ENCODE data around the gene MYOD1. TPM values are rescaled to one million over a fixed set of nuclear protein-coding genes. Genes with fewer than 3 reads are reported as not detected.

MYOD1 gene
- polyA plus RNA-seq, 1 experiment = not detected

GRCh38 chr11:17770917-17771316, 51.5 kb downstream of the MYOD1 start:
- H3K27ac ChIP-seq (ENCODE audit: low read depth, low read length) = no peak overlapping the region
- CTCF ChIA-PET = interaction anchor here (1.0 to 4.5 kb wide), 8 partner anchors 36 to 216 kb away, joined by 3 to 38 read pairs (median 6); partner anchors contain the start of gene KCNC1
- peaks cover 6% of the 10 kb centered on the region for H3K27me3 ChIP-seq (ENCODE audit: control insufficient read depth, insufficient read depth, low read length)
- H3K9me3 ChIP-seq (ENCODE audit: control insufficient read depth, insufficient read depth, low read length) = peaks cover 5% of the 10 kb centered on the region; the same call in 1 of the 2 replicates
- TF ChIP-seq CTCF (IDR thresholded peaks at IDR 0.05; ENCODE audit: low read depth, low read length) = peak; percentile 50
- DNase-seq (ENCODE audit: low read depth, low spot score) = no peak
- POLR2A ChIA-PET = no interaction called here
- no peak overlapping the region for H3K4me3 ChIP-seq (ENCODE audit: low read depth, low read length)

- ChIA-PET CTCF (interaction anchor here (1.0 to 4.5 kb wide), 6 partner anchors 40 to 215 kb away, joined by 3 to 38 read pairs (median 6); no protein-coding TSS in a partner anchor), POLR2A (no interaction called here)
- TF ChIP-seq CTCF (IDR thresholded peaks at IDR 0.05; ENCODE audit: low read depth, low read length) = no peak
- no peak overlapping the region for H3K27ac ChIP-seq (ENCODE audit: low read depth, low read length)
- DNase-seq (ENCODE audit: low read depth, low spot score) = no peak
- peaks cover 5% of the 10 kb centered on the region; the same call in 1 of the 2 replicates for H3K9me3 ChIP-seq (ENCODE audit: control insufficient read depth, insufficient read depth, low read length)
- H3K27me3 ChIP-seq (ENCODE audit: control insufficient read depth, insufficient read depth, low read length) = peaks cover 6% of the 10 kb centered on the region
- no peak overlapping the region for H3K4me3 ChIP-seq (ENCODE audit: low read depth, low read length)
These were observed 52.0 kb downstream of the MYOD1 start for GRCh38 chr11:17771415-17771814.

Other genes with a start within 250 kb of the MYOD1 start
- gene ABCC8, start 242.7 kb upstream of the MYOD1 start, polyA plus RNA-seq (2011; rRNA removed) = not detected in 2 replicates
- gene USH1C, start 175.2 kb upstream of the MYOD1 start, polyA plus RNA-seq (2011; rRNA removed) = not detected in 2 replicates
- gene OTOG, start 172.3 kb upstream of the MYOD1 start, polyA plus RNA-seq (2011; rRNA removed) = not detected in 2 replicates
- 0.04 TPM in 1 of 2 replicates, not detected in the other for gene KCNC1, start 15.2 kb downstream of the MYOD1 start, polyA plus RNA-seq (2011; rRNA removed)